ENCODE results near the gene IDH2.
"Not testable (repeated sequence)": the region's sequence is repeated elsewhere in the genome, so short reads cannot be mapped to it uniquely, and the experiment has no call there.

The IDH2 gene

DNA sequence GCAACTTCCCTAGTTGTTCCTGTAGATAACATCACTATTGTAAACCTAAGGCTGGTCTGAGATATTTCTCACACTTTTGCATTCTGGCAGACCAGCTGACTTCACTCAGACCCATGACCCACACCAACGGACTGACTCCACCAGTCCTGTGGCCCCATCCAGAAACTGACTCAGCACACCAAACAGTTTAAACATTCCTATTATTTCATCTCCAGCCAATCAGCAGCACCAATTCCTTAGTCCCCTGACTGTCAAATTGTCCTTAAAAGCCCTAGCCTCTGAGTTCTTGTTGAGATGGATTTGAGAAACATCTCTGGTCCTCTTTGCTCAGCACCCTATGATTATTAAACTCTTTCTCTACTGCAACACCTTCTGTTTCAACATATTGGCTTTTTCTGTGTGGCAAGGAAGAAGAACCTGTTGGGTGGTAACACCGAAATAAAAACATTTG, 12.2 kb upstream of the IDH2 start:
- no peak for DNase-seq

DNA sequence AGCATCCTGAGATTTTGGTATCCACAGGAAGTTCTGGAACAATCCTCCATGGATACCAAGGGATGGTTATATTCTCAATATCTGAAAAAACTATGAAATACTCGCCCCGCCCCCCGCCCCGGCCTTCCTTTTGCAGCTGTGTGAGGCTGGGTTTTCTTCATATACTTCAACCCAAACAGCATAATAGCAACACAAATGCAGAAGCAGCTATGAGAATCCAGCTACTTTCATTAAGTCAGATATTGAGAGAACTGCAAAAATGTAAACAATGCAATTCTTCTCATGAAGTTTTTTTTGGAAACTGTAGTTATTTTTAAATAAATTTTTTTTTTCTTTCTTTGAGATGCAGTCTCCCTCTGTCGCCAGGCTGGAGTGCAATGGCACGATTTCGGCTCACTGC, 10.9 kb upstream of the IDH2 start:
- no peak for DNase-seq

DNA sequence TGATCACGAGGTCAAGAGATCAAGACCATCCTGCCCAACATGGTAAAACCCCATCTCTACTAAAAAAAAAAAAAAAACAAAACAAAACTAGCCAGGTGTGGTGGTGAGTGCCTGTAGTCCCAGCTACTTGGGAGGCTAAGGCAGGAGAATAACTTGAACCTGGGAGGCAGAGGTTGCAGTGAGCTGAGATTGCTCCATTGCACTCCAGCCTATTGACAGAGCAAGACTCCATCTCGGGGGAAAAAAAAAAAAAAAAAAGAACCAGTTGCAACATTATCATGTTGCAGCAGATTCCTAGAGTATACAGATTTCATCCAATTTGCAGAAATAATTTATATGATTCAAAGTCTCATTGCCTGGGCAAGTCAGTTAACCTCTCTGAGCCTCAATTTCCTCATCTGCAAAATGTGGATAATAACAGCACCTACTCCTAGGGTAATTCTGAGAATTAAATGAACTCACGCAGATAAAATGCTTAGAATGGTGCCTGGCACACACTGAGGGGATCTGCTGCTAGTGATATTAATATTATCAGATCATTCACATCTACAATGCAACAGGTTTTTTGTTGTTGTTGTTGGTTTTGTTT, 7.0 kb upstream of the IDH2 start:
- DNase-seq: not testable (repeated sequence)

DNA sequence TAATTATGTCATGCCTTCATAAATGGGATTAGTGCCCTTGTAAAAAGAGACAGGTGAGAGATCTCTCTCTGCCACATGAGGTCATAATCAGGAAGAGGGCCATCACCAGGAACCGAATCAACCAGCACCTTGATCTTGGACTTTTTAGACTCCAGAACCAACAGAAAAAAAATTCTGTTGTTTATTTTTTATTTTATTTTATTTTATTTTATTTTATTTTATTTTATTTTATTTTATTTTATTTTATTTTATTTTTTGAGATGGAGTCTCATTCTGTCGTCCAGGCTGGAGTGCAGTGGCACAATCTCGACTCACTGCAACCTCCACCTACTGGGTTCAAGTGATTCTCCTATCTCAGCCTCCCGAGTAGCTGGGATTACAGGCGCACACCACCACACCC, 5.8 kb upstream of the IDH2 start:
- DNase-seq: not testable (repeated sequence)

DNA sequence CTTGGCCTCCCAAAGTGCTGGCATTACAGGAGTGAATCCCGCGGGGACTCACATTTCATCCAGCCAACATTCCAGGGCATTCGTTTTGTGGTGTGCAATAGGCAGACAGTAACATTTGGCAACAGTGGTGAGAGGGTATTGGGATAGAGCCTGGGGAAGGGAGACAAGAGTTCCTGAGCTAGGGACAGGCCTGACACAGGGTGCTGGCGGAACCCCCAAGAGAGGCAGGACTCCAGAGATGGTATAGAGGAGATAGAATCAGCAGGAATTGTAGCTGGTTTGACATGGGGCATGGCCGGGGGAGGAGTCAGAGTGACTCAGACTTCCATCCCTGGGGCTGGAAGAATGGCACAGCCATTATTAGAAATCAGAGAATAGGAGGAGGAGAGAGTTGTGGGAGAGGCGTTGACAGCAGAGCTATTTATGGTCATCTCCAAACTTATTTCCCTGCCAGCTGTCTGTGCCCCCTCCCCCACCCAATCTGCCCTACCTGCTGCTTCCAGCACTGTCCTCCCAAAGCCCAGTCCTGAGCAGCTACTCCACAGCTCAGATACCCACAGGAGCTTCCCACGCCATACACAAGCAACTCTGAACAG, 4.4 kb upstream of the IDH2 start:
- DNase-seq: no peak

DNA sequence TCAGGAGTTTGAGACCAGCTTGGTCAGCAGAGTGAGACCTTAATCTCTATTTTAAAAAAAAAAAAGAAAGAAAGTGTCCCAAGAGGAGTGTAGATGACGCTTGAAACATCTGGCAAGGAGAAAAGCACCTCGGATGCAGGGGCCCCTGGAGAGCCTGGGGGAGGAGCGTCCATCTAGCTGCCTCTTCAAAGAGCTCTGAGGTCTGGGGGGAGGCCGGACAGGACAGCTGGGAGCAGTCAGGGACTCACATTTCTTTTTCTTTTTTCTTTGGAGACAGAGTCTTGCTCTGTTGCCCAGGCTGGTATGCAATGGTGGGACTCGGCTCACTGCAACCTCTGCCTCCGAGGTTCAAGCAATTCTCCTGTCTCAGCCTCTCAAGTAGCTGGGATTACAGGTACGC, 3.3 kb upstream of the IDH2 start:
- DNase-seq: no peak

DNA sequence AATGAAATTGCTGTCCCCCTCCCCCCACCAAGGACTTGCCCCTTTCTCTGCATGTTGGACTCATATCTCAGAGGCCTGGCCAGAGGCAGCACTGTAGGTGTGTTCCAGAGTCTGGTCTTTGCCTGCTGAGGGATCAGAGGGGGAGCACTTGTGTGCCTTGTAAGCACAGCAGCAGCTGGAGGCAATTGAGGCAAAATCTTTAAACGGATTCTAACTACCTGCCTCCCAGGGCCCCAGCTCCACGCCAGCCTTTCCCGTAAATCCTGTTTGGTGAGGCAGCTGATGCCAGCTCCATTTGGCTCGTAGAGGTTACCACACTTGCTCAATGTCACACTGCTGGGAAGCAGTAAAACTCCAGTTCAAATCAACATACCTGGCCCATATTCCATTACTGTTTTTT, 2.3 kb upstream of the IDH2 start:
- no peak for DNase-seq

DNA sequence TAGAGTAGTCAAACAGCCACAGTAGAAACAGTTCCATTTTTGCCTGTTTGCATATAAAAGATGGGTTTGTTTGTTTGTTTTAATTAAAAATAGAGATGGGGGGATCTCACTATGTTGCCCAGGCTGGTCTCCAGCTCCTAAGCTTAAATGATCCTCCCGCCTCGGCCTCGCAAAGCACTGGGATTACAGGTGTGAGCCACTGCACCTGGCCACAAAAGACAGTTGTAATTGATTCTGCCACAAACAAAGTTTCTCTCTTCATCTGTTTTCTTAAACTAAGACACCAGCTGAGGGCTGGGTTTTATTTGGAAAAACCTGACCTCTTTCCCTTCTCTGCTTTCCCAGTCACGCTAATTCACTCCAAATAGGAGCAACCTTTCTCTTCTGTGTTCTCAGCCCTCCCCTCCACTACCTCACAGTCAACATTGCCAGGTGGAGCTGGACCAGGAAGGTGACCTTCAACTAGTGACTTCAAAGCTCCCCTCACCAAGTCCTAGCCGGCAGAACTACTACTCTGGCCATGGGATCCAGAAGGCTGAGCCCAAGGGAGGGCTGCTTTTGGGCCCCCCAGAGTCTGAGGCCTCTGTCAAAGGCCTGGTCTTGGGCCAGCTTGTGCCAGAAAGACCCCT, 1.5 kb upstream of the IDH2 start:
- DNase-seq: no peak

DNA sequence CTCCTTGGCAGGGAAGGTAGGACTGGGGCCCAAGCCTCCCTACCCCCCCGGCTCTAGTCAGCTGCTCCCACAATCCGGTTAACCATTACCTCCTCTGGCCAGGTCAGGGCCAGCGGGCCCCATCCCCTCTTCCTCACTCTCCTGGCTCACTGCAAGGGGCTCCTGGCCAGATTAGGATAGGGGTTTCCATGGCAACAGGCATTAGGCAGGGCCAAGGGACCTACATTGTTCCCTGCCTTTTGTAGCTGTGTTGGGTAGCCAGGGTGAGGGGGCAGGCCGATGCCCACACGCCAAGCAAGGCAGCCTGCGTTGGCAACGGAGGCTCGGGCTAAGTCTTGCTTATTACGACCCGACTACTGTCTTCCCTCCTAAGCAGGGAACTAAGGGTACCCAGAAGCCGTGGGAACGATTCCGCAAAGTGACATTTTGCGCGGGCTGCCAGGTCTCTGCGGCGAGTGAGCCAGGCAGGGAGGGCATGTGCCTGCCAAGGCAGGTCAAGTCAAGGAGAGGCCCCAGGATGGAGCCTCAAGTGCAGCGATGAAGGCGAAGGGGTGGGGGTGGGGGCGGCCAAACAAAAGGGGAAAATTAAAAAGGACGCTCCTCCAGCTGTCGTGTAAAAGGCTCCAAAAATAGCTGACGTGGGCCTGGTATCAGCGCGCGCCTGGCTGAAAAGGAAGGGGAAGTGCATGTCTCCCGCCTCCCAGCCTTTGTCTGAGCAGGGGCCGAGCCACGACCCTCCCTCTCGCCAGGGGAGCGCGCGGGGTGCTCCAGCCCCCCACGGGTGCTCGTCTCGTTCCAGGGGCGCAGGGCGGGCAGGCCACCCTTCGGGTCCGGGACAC, 919 bp downstream of the IDH2 start:
- DNase-seq: no peak

DNA sequence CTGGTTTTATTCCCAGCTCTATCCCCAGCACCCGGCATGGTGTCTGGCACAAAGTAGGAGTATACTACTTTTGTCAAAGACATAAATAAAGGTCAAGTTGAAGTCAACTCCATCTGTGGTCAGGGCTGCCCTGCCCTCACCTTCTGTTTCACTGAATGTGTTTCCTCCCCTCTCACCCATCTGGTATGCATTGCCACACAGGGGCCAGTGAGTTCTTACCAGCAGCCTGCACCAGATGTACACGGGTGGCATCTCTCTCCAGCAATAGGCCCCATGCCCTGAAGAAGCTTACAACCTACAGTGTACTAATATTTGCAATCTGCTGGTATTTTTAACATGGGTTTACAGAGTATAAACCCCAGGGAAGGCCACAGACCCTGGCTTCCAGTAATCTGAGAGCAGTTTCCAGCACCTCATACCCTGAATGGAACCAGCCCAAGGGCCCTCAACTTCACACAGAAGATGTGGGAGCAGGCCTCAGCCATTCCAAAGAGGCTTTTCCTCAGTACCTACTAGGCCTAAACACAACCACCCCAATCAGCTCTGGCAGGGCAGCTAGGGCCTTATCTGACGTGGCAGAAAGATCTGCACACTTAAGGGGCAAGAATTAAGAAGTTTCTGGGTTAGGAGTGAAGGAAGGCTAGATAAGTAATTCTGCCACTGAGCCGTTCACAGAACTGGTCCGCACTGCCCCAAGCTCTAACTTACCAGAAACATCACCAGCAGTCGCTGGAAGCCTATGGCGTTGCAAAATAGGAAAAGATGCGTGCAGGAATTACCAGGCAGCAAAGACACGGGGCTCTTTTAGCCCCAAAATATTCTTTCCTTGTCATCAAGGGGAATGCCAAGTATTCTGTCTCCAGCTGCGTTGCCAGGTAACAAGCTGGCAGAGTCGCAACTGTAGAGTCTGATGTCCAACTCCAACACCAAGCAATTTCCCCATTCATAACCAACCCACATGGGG, 2.1 kb downstream of the IDH2 start:
- DNase-seq: no peak

DNA sequence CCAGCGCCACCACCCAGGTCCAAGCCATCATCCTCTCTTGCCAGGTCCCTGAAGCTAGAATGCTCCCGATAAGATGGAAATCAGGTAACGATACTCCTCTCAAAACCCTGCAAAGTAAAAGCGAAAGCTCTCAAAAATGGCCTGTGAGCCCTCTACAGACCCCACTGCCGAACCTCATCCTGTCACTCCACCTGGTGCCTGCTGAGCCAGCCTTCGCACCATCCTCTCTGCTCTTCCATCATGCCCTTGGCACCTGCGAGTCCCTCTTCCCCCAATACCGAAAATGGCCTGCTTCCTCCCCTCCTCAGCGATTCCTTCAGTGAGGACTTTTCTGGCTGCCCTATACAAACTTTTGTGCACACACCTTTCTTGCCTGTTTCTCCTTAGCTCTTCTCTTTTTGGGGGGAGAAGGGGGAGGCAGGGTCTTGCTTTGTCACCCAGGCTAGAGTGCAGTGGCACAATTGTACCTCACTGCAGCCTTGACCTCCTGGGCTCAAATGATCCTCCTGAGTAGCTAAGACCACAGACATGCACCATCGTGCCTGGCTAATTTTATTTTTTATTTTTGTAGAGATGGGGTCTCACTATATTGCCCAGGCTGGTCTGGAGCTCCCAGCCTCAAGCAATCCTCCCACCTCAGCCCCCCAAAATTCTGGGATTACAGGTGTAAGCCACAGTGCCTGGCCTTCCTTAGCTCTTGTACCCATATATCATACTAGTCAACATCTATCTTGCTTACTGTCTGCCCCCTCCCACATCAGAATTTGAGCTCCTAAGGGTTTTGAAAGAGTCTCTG, 3.0 kb downstream of the IDH2 start:
- DNase-seq: no peak

DNA sequence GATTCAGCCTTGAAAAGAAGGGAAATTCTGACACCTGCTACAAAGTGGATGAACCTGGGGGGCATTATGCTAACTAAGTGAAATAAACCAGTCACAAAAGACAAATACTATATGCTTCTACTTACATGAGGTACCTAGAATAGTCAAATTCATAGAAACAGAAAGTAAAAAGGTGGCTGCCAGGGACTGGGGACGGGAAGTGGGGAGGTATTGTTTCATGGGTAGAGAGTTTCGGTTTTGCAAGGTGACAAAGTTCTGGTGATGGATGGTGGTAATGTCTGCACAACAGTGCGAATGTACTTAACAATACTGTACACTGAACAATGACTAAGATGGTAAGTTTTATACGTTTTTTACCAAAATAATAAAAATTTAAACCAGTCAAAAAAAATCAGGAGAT, 4.8 kb downstream of the IDH2 start:
- peak; percentile 75 for DNase-seq

DNA sequence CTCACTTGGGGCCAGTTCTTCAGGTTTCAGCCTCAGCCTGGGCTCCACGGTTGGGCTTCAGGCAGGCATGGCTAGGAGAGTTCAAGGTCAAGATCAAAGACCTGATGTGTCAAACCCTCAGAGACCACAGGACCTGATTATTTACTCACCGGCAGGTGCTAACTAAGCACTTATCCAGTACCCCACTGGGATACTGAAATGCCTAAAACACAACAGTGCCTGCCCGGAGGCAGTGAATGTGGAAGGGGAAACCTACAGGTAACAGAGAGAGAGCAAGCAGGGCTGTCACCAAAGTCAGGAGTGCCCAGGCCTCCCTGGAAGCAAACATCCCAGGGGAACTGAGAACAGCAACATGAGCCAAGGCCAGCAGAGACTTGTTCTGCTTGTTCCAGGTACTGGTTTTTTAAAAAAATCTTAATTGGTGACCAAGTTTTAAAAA, 6.7 kb downstream of the IDH2 start:
- DNase-seq: no peak

DNA sequence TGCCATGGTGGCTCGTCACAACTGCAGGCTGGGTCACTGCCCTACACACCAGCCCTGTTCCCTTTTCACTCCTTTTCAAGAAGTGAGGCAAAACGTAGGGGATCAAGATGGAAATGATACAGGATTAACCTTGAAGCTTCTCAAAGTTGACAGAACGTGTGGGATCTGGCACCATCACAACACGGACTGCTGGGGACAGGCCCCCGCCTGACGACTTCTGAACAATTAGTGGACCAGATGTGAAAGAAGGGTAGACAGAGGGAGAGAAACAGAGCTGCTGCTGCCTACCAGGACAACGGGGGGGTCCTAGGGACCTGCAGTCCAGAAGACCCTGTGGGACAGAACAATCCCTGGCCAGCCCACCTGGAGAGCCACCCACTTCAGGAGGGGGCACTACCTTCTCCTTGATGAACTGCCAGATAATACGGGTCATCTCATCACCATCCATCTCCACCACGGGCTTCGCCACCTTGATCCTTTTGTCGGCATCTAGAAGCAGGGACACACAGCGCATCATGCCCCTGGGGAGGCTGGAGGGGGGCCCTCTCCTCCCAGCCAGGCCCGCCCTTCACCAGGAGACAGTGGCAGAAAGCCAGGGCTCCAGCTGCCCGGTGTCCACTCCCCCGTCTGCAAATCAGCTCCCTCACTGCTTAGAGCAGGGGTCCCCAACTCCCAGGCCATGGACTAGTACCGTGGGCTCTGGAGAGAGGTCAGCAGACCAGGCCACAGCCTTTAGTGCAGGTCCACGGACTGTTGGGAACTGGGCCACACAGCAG, 10.9 kb downstream of the IDH2 start:
- DNase-seq: no peak

DNA sequence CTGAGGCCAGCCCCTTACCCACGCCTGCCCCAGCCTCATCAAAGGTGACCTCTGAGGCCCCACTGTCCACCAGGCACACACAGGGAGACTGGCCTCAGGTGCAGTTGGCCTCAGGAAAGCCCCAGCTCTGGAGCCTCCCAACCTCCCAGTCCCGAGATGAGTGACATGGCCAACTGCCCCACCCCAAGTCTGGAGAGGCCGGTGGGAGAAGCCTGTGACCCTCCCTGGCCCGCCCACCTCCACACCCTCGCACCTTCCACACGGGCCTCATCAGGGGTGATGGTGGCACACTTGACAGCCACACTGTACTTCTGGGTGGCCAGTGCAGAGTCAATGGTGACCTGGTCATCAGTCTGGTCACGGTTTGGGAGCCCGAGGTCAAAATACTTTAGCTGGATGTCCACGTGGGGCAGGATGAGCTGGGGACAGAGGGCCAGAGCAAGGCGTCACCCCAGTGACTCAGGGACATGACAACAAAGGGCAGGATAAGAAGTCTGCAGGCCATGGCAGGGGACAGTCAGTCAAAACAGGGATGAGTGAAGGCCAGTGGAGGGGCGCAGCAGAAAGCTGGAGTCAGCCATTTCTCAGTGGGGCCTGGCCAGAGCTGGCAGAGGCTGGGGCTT, 11.9 kb downstream of the IDH2 start:
- no peak for DNase-seq

DNA sequence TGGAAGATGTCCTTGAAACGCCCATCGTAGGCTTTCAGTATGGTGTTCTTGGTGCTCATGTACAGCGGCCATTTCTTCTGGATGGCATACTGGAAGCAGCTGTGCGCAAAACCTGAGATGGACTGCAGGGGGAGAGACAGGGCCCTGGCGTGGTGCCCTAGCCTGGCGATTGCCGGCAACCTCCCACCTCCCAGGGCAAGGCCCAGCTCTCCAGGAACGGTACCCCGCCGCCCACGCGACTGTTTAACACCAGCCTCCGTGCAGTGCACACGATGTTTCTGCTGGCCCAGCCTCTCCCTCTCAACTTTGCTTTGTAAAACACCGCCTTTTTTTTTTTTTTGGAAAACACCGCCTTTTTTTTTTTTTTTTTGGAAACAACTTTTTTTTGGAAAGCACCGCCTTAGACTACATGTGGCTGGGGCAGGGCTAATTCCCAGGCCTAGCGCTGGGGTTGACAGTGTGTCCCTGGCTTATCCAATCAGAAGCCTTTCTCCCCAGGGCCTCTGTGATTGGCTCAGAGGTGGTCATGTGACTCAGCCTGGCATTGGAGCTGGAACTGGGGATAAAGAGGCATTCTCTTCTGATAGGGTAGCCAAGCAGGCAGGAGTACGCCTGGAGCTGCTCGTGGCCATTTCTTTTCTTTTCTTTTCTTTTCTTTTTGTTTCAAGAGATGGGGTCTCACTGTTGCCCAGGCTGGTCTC, 14.7 kb downstream of the IDH2 start:
- DNase-seq: peak; percentile 37

DNA sequence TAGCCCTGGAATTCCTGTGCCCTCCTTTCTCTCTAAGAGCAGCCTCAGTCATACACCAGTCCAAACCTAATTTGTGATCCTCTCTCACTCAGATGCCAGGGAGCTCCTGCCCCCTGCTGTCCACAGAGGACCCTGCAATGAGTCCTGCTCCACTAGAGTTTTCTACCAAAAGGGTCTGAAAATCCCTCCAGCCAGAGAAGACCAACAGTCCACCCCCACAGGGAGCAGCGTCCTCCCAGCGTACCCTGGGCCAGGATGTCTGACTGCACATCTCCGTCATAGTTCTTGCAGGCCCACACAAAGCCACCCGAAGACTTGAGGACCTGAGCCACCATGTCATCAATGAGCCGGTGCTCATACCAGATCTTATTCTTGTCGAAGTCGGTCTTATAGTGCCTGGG, 15.4 kb downstream of the IDH2 start:
- peak; percentile 46 for DNase-seq

DNA sequence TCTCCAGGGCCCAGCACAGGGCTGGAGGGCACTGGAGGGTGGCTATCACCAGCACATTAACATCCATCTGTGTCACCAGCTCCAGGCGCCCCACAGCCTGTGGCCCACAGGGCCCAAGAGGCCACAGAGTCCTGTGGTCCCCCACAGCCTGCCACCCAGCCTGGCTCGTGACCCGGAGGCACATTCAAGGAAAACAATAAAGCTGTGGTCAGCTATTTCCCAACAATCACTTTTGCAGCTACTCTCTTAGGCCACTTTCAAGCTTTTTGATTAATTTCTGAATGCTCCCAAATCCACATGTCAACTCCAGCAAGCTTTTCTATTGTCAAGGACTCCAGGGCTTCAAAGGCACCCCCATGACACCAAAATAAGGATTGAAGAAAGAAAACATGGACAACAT, 16.7 kb downstream of the IDH2 start:
- no peak for DNase-seq

DNA sequence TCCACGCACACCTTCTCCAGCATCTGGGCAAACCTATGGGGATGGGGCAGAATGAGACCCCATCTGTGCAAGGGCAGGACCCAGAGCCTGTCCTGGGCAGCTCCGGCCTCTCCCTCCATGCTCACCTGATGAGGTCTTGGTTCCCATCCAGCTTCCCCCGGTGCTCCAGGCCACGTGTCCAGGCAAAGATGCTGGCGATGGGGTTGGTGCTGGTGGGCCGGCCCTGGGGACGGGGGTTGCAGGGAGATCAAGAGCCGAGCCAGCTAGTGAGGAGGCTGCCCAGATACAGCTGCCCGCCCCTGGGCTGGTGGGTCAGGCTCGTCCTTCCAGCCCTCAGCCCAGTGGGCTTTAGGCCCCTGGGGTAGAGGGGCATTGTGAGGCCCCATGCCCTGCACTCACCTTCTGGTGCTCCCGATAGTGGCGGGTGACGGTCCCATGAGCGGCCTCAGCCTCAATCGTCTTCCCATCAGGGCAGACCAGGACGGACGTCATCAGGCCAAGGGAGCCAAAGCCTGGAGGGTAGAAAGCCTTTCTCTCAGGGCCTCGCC, 17.3 kb downstream of the IDH2 start:
- DNase-seq: no peak

Measured in stimulated activated CD4-positive, alpha-beta T cell treated with anti-CD3 and anti-CD28 coated beads, Interleukin-1b, Interleukin-23, amount 100 ng/mL, for 48 hours (primary cell).